GM06990 (cell line): ENCODE measurements around the gene GUK1.

Experiments
- DNase-seq: peaks from one replicate; pipeline ENCODE4 v3.0.0-alpha.2; 2011; ENCODE audit not compliant: insufficient read length; ENCODE audit errors: extremely low read depth
- H3K27me3 ChIP-seq: replicated peaks from 2 replicates; pipeline ENCODE4 v1.6.0; 2011; ENCODE audit warnings: low read length; ENCODE audit not compliant: control insufficient read depth, insufficient read depth
- H3K36me3 ChIP-seq: 2 replicates; pipeline ENCODE4 v1.5.1; 2011; ENCODE audit warnings: low read length; ENCODE audit not compliant: control insufficient read depth, insufficient read depth
- H3K4me3 ChIP-seq: replicated peaks from 2 replicates; pipeline ENCODE4 v1.5.1; 2011; ENCODE audit warnings: low read depth, mild to moderate bottlenecking, control low read depth, low read length
- TF ChIP-seq, protein P1 (sequence below): IDR thresholded peaks from 2 replicates; pipeline ENCODE4 v1.5.1; 2011; ENCODE audit warnings: low read length, control low read depth, mild to moderate bottlenecking, inconsistent platforms; ENCODE audit not compliant: insufficient read depth, poor library complexity, severe bottlenecking

GUK1 gene

DNA sequence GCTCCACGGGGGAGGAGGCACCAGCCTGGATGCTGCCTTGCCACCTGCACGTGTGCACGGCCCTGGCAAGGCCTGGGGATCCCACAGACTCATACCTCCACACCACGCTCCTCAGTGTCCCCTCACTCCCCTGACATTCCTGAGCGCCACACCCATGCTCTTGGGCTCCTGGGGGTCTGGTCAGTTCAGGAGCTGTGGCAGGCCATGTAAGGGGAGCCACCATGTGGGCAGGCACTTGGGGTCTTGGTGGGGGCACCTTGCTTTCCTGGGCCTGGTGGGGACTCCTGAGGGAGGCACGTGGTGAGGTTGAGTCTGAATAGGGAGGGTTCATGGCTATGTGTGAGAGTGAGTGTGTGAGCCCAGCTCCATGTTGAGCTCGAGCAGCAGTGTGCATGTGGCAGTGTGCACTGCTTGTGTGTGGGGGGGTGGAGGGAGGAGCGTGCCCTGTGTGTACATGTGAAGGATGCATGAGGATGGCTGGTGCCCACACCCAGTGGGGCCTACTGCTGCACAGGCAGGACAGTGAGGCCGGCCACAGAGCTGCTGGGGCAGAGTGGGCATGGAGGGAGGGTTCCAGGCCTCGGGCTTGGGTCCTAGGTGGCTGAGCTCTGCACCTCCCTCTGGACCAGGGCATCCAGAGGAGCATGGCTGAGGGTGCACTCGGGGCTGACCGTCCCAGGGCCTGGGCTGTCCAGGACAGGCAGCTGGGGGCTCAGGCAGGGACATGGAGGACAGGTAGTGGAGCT, 11.3 kb downstream of the GUK1 start:
- TF ChIP-seq, protein P1, sequence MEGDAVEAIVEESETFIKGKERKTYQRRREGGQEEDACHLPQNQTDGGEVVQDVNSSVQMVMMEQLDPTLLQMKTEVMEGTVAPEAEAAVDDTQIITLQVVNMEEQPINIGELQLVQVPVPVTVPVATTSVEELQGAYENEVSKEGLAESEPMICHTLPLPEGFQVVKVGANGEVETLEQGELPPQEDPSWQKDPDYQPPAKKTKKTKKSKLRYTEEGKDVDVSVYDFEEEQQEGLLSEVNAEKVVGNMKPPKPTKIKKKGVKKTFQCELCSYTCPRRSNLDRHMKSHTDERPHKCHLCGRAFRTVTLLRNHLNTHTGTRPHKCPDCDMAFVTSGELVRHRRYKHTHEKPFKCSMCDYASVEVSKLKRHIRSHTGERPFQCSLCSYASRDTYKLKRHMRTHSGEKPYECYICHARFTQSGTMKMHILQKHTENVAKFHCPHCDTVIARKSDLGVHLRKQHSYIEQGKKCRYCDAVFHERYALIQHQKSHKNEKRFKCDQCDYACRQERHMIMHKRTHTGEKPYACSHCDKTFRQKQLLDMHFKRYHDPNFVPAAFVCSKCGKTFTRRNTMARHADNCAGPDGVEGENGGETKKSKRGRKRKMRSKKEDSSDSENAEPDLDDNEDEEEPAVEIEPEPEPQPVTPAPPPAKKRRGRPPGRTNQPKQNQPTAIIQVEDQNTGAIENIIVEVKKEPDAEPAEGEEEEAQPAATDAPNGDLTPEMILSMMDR, result no peak
- H3K36me3 ChIP-seq, result peaks cover 24% of the 10 kb centered on the region
- no peak overlapping the region for H3K4me3 ChIP-seq
- peak; percentile 10 for DNase-seq
- H3K27me3 ChIP-seq, result no peaks in the 10 kb centered on the region

DNA sequence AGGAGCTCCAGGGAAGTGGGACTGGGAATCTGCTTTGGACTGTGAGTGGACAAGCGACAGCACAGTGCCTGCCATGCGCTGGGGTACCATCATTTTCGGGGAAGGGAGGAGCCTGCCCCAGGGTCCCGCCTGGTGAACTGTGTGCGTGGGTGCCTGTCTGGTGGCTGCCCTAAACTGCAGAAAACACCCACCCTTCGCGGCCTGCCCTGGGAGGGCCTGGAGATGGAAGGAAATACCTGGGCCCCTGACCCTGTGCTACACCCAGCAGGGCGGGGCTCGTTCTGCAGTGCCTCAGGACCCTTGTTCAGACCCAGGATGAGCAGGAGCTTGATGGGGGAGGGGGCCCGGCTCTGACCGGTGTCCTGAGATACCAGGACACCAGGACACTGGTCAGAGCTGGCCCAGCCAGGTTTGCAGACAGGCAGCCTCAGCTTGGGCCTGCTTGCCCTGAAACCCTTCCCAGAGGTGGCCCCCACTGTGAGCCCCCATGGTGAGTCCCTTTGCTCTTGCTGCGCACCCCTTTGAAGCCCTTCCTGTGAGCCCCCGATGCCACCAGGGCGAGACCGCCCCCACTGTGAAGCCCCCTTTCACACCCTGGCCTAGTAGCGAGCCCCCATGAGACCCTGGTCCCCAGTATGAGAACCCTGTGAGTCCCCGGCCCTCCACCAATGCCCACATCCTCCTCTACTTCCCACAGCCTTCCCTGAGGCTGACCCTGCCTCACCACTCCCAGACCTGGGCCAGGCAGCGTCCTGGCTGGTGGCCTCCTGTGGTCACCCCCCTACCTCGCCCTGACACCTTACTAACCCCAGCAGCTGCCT, 12.2 kb downstream of the GUK1 start:
- peak; percentile 1 for DNase-seq
- TF ChIP-seq, protein P1, result no peak

DNA sequence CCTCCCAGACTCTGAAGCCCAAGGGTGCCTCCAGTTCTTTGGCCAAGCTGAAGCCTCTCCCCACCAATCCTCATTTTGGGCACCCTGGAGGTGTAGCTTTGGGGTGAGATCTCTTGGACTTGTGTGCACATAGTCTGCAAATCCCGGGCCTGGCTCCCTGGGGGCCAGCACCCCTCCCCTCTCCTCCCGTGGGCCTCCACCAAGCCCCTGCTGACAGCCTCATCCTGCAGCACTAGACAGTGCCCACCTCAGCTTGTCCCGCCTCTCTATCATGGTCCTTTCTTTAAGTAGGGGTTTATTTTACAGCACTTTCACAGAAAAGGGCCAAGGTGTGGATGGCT, 12.8 kb downstream of the GUK1 start:
- Histone ChIP-seq H3K36me3 (peaks cover 12% of the 10 kb centered on the region), H3K4me3 (no peak overlapping the region), H3K27me3 (no peaks in the 10 kb centered on the region)
- TF ChIP-seq, protein P1, result no peak
- no peak for DNase-seq

More for the DNA sequence above, 12.2 kb downstream of the GUK1 start:
- Histone ChIP-seq H3K36me3 (peaks cover 16% of the 10 kb centered on the region), H3K27me3 (no peaks in the 10 kb centered on the region), H3K4me3 (no peak overlapping the region)

DNA sequence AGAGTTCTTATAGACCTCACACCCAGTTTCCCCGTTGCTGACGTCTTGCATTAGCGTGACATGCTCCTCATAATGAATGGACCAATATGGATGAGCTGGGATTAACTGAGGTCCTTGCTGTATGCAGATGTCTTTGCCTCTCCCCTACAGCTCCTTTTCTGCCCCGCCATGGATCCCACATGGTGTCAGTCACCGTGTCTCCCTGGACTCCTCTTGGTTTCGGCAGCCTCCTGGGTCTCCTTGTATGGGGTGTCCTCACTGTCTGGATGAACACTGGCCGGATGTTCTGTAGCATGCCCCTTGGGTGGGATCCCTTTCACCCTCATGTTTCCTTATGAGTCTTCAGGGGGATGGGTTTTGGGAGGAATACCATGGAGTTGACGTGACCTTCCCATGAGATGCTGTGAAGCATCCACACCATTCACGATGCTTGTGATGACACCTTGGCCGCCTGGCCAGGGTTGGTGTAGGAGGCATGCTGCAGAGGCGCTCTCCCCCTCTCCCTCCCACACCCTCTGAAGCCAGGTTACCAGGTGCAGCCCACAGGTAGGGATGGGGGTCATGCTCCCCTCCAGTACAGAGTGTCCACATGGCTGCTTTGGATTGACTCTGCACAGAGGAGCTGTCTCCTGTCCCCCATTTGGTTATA, 14.1 kb downstream of the GUK1 start:
- Histone ChIP-seq H3K36me3 (peaks cover under 1% of the 10 kb centered on the region), H3K4me3 (no peak overlapping the region), H3K27me3 (no peaks in the 10 kb centered on the region)
- TF ChIP-seq, protein P1, result no peak
- DNase-seq, result no peak

DNA sequence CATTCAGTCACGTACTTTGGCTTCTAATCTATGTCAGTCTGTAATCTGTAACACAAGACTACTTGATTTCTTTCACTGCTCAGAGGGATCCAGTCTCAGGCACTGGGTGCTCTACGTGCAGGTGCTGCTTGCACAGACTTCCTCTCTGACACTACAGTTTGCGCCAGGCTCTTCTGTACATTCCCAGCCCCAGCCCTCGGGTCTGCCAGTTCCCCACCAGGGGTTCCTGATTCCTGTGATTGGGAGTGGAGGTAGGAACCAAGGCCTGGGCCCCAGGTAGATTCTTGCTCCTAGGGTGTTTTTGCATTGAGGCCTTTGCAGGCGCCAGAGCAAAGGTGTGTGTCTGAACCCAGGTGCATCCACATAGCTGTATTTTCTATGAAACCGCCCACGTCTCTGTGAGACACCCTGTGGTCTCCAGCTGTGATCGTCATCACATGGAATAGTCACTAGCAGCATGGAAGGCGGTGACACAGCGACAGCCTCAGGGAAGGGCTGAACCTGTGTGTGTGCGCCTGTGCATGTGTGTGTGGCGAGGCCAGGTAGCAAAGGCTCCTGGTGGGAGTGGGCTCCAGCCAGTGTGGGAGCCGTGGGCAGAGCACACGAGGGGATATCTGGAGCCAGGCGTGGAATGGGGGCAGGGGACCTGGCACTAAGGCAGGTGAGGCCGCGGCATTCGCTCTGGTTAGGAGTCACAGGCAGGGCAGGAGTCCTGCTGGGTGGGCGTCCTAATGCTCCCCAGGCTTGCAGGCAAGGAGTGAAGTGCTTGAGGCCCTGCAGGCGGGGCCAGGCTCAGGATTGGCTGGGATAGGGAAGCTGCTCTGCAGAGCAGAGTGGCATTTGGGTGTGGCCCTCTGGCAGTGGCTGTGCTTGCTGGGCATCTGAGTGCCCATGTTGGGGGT, 14.8 kb downstream of the GUK1 start:
- DNase-seq, result no peak
- H3K36me3 ChIP-seq, result no peaks in the 10 kb centered on the region; the same call in 1 of the 2 replicates
- TF ChIP-seq, protein P1, result no peak
- no peaks in the 10 kb centered on the region for H3K27me3 ChIP-seq
- no peak overlapping the region for H3K4me3 ChIP-seq
